ENCODE results near the gene GRIN2A.

Gene GRIN2A

DNA sequence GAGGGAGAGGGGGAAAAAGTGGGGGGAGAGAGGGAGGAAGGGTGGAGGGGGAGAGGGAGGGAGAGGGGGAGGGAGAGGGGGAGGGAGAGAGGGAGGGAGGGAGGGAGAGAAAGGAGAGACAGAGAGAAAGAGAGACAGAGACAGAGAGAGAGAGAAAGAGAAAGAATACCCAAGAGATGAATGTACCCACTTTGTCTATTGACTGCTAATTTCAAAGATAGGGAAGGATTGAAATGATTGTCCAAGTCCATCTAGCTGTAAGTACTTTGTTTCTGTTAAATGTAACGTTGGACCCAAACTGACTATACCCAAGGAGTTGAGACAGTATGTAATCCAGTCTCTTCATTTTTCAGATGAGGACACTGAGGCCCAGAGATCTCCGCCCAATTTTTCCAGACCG, 374.9 kb downstream of the GRIN2A start:
- no peak for DNase-seq

DNA sequence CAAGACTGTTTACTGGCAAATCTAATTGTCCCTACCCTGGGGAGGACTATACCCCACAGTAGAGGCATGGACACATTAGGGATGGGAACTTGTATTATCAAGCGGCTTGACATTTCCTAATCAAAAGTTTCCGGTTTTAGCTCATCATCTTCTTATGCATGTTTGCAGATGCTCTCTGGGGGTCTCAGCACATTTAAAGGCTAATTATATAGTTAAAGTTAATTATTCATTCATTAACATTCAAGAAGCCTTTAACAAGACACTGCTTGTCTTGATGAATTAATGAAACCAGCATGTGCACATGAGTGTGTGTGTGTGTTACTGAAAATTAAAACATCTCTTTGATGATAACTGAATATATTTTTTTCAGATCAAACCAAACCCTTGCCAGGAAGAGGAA, 377.1 kb downstream of the GRIN2A start:
- no peak for DNase-seq

DNA sequence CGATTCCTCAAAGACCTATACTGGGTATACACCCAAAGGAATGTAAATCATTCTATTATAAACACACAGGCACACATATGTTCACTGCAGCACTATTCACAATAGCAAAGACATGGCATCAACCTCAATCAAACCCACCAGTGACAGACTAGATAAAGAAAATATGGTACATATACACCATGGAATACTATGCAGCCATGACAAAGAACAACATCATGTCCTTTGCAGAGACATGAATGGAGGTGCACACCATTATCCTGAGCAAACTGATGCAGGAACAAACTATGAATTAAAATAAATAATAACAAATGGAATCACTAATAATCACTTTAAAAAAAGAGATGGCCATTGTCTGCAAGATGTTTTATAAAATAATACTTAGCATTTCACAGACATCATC, 380.1 kb downstream of the GRIN2A start:
- DNase-seq: no peak

DNA sequence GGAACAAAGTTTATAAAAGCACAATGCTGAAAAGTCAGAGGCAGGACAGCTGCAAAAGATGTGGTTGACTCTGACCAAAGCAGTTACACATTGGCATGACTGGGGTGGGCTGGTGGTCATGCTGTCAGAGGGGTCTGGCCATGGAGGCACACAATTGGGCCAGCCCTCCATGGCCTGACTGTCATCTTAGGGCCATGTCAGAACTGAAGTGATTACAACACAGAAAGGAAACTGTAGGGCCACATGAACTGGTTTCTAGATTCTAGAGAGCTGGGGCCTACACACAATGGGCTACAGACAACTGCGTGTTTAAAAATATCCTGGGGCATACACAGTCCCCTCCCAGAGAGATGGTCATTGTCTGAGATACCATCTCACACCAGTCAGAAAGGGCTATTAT, 380.6 kb downstream of the GRIN2A start:
- DNase-seq: no peak

DNA sequence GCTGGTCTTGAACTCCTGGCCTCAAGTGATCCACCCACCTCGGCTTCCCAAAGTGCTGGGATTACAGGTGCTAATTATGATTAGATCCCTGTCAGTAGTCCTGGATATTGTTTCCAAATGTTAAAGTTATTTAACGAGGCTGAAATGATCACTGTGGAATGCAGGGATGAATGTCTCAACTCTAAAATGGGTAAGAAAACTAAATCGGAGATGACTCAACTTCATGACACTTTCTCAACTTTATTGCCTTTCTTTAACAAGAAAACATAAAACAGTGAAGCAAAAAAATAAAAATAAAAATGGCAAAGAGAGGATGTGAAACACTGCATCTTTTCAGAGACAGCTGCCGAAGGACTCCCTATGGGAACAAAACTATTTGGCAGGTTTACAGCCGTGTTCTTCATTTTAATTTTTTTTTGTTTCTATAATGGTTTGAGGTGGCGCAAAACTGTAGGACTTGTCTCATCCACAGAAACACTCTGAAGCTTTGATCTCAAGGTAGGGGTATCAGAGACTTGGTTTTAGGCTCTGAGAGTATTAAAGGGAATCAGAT, 382.0 kb downstream of the GRIN2A start:
- DNase-seq: no peak

DNA sequence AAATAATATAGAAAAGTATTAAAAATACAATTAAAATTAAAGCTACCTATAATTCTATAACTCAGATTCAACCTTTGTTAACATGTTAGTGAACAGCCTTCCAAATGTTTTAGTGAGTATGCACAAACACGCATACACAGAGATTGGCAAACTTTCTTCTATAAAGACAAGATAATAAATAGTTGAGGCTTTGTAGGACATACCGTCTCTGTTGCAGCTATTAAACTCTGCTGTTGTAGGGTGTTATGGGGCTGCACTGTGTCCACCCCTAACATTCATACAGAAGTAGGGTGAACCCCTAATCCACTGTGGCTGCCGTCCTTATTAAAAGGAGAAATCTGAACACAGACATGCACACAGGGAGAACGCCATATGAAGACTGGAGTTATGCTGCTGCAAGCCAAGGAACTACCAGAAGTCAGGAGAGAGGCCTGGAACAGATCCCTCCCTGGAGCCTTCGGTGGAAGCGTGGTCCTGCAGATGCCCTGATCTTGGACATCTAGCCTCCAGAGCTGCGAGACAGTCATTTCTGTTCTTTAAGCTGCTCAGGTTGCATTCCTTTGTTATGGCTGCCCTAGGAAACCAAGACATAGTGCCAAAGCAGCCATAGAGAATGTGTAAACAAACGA, 383.2 kb downstream of the GRIN2A start:
- no peak for DNase-seq

DNA sequence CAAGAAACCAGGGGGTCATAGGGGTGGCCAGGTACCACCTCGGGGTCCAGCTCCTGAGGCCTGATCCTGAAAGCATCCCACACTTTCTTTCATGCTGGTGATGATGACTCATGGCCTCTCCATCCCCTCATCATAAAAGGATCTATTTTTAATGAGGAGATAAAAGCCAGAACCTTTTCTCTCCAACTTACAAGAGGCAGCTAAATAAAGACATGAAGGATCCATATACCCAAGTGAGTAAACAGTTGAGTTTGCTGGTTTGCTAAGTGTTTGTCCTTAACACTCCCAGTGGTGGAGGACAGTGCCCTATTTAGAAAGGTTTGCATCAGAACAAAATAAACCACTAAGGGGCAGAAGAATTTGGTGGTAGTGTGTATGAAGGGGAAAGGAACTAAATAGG, 383.8 kb downstream of the GRIN2A start:
- DNase-seq: no peak

DNA sequence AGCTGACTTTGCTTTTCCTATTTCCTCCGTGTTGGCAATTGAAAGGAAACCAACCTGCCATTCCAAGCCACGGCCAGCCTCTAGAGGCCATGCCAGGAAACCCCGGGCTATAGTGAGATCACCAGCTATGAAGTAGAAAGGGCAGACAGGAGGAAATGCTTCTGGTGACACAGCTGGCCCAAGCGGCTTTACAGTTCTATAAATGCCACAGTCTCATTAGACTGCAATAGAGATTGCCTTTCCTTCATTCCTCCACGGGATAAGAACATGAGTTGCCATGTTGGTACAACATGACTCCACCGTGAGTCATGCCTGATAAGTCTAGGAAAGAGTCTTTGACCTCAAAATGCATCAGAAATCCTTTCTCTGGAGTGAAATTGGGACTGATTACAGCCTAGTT, 384.9 kb downstream of the GRIN2A start:
- DNase-seq: no peak

DNA sequence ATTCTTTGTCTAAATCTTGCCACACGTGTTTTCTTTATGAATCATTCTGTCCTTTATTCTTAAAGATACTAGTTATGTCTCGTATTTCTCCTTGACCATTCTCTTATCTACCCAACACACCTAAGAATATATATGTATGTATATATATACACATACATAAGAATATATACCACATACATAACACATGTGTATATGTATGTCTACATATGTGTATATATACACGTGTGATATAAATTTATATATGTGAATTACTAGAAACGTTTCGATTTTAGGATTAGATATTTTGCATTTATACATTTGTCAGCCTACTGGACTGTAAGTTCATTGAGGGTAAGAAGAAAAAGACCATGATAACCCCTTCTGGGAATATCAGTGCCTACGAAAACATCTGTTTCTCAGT, 388.6 kb downstream of the GRIN2A start:
- no peak for DNase-seq

DNA sequence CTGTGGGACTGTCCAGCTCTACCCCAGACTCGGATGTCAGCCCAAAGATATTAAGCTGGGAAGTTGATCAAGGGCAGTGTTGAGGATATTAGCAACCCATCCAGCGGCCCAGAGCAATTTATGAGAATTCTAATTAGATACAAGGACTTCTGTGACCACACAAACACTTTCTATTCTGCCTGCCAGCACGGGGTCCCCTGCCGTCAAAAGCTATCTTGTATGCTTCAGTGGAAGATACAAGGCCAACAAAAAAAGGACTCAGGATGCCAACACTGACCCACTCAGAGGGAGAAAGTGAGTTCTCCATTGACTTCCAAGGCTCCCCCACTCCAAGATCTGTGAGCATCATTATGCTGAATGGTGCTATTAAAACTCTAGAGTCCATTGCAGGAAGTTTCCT, 390.7 kb downstream of the GRIN2A start:
- no peak for DNase-seq

DNA sequence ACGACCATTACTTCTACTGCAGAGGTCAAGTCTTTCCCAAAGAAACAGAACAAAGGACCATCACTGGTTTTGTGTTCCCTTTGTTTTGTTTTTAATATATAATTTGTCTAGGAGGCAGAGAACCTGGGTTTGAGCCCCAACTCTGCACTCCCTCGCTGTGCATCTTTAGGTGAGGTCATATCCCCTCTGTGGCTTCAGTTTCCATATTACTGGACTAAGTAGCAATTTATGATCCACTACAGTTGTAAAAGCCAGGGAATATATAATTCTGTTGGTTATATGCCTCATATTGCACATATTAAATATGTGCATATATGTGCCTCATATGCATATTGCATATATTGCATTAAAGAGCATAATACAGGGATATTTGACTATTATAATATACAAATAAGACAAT, 392.0 kb downstream of the GRIN2A start:
- no peak for DNase-seq

DNA sequence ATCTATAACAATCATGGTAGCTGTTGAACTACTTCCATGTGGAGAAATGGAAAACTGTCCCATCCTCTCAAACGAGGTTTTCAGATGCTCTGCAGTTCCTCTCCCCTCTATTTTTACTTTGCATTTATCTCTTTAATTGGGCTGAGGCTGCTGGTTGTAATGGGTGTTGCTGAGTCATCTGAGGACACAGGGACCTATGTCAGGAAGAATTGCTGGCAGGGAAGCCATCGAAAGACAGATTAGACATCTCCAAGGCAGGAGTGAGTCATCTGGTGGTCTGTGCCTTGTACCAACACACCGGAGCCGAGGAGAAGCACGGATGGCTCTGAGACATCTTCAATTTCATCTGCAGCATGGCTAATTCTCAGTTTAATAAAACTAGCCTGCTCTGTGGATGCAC, 394.5 kb downstream of the GRIN2A start:
- no peak for DNase-seq

DNA sequence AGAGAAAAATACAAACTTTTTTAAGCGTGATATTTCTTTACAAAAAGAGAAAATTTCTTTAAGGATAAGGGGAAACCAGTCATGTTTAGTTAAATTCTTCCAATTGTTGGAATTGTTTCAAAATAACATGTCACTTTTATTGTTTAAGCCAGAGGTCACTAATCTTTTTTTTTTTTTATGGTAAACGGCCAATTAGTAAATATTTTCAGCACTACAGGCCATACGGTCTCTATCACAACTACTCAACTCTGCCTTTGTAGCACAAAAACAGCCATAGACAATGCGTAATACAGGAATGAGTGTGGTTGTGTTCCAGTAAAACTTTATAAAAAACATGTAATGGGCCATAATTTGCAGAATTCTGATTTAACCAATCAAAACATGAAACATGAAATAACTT, 401.4 kb downstream of the GRIN2A start:
- DNase-seq: no peak

DNA sequence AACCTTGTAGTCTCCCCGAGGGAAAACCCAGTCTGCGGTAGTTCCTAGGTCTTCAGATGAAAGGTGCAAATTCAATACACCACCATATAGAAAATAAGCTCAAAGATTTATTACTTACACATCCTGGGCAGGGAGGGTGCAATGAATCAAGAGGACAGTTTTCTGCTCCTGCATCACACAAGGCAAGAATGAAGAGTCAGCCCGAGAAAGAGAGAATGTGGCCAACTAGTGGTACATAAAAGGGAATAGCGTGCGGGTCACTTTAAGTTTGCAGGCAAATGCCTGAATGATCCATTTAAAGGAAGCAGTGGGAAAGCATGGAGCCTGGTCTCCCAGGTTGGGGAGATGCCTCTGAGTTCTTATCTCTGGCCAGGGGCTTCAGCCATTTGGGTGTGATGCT, 403.4 kb downstream of the GRIN2A start:
- DNase-seq: no peak

DNA sequence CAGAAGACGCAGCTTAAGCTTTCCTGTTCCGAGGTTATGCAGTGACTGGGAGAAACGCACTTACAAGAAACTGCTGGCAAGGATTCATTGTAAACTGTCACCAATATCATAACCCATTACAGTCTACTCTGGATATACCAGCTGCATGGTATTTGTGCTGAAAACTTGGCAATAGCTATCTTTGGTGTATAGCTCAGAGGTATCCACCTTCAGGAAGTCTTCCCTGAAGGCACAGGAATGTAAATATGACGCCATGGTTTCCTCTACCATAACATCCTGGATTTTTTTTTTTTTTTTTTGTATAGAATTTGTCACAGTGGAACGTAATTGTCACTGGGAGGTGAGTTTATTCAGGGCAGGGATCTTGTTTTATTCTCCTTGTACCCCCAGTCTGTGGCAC, 406.2 kb downstream of the GRIN2A start:
- no peak for DNase-seq

DNA sequence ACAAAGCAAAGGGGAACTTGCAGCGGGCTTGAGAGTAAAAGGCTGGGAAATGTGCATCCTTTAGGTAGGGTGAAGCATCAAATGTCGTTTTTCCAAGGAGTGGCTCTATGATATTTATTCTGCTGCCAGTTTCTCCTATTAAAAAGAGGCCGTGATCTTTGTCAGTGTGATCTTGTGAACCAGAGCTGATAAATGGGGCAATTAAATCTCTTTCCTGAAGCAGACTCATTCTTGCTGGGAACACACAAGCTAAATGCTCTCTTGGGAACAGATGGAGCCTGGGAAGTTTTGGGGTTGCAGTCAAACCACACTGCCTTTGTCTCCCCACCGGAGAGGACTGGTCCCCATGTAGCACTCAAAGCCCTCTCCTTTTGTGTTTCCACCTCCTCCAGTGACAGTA, 408.9 kb downstream of the GRIN2A start:
- DNase-seq: no peak

DNA sequence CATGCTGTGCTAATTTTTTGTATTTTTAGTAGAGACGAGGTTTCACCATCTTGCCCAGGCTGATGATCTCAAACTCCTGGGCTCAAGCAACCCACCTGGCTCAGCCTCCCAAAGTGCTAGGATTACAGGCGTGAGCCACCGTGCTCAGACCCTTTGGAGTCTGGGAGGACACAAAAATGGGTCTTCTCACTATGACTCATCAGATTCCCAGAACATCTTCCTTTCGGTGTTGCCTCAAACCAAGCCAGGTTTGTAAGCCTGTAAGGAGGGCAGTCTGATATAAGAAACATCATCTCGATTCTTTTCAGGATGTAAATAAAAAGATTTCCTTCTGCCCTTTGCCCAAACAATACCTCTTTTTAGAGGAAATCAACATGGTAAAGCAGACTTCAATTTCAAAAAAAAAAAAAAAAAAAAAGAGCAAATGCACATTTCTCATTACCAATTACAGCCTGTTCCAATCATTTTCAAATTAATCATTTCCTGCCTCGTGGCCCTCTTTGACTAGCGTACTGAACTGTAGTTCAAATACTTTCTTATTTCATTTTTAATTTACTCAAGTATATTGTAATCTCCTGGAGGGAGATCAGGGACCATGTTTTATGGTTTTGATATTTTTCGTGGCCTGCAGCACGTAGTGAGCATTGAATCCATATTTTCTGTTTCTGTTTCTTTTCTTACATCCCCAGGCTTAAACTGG, 409.6 kb downstream of the GRIN2A start:
- no peak for DNase-seq

DNA sequence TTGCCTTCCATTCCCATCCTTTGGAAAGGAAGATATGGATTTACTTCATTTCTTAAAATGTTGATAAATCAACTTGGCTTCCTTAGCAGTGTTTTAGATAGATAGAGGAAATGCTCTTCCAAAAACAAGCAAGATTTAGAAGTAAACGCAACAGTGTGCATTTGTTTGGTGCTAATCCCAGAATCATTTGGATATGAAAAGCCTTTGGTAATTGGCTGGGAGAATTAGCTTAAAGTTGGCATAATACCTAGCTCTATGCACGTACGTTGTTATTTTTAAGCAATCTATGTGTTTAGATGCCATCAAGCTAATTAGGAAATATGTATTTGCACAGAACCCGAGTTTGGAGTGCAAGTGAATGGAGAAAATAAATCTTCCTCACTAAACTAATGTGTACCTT, 415.3 kb downstream of the GRIN2A start:
- no peak for DNase-seq

DNA sequence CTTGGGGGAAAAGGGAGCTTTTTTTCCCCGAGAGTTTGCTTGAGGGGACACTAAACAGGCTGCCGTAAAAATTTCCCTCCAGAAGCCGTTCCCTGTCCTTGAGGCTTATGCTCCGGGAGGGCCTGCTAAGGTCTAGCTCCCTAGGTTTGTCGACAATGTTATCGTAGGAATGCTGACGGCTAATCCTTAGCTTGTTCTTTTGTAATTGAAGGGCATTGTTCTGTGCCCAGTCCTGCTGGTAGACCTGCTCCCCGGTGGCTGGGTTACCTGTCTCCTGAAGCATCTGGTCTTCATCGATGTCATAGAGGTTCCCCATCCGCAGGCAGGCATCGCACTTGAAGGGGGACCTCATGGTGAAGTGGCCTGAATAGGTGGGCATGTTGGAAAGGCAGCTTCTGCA, 418.7 kb downstream of the GRIN2A start:
- DNase-seq: no peak

DNA sequence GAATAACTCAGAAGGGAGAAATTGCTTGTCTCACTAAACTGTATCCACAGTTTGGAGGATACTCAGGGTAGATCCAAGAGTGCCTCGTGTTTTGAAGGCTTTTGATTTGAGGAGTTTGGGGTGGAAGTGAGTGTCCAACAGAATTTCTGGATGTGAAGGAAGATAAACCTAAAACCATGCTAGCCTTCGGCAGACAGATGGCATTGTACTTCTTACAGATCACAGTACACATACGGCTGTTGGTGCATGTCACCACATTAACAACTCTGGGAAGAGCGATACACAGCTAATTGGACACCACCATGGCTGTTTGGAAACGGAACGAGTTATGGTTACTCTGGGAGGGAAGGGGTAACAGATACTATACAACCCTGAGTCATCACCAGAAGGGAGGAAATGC, 420.4 kb downstream of the GRIN2A start:
- DNase-seq: no peak

DNA sequence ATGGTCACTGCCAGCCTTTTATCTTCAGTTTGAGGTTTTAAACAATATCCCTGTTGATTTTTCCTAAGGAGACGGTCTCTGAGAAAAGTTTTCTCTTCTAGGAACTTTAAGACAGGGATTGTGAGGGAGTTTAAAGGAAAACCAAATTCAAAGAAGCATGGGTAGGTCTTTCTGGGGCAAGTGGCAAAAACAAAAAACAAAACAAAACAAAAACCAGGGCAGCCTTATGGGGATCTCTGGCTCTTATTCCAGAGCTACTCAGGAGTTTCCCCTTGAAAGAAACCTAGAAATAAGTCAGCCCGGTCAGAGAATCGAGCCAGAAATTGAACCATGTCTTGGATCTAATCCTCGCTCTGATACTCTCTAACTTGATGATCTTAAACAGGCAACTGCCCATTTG, 424.5 kb downstream of the GRIN2A start:
- DNase-seq: no peak

DNA sequence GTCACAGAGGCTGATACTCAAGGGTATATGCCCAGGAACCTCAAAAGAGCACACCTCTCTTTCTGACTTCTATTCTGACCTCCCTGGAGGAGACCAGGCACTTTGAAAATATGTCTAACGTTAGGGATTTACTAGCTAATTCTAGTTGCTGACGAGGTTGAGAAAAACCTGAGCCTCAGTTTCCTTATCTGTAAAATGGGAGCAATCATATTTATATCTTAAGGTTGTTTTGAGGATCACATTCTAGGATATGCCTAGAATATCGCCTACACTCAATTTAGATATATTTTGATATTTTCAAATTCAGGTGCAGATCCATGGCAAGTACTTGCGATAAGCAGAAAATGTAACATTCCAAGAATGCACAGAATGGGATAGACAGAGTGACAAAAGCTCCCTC, 425.8 kb downstream of the GRIN2A start:
- DNase-seq: no peak

DNA sequence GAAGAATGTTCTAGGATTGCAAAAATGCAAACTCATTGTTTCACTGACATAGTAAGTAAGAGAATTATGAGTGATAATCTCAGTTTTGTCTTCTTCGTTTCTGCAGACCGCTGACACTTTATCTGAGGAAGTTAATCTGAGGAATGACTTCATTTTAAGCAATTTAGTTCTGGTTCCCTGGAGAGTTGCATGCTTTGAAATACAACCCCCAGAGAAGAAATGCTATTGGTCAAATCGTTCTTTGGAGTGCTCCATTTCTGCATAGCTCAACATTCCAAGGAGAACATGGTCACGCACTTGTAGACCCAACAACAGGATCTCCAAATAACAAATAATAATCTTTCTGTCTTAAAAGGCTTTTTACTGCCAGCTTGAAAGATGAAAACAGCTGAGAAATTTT, 427.1 kb downstream of the GRIN2A start:
- no peak for DNase-seq

DNA sequence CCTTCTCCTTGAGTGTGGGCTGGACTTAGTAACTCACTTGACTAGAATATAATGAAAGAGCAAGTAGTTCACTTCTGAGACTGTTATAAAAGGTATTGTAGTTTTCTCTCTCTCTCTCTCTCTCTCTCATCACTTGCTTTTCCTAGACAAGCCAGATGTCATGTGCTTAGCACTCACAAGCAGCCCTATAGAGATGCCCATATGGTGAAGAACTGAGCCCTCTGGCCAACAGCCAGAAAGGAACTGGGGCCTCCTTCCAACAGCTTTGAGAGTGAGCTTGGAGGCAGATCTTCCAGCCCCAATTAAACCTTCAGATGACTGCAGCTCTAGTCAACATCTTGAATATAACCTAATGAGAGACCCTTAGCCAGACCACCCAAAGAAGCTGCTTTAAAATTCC, 440.5 kb downstream of the GRIN2A start:
- DNase-seq: no peak

DNA sequence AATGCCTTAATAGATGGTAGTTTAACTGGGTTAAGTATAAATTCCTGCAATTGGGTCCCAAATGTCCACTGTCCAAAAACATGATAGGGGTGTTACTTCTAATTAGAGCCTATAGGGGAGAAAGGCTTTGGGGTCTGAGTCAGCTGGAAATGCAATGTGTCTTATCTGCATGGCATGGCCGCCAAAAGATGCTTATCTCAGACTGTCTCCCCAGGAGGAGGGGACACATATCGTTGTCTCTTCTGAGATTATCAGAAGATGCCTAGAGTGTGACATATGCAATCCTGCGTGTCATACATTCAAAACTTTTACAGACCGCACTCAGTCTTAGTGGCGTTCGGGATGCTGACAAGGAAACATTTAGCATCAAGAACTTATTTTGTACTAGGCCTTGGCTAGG, 442.9 kb downstream of the GRIN2A start:
- DNase-seq: no peak

All from activated naive CD4-positive, alpha-beta T cell (primary cell).